HepG2 (cell line): ENCODE measurements around the gene CD72. TPM values are rescaled to one million over a fixed set of nuclear protein-coding genes. Genes with fewer than 3 reads are reported as not detected.
A peak's percentile ranks its signal among the peaks of the same experiment; 100 is the strongest.

Source experiments
- AKAP8 ChIP-seq: sonication (generic); formaldehyde crosslinking; IDR thresholded peaks from 2 replicates; pipeline ENCODE4 v1.5.1; 2020; ENCODE audit warnings: mild to moderate bottlenecking, missing genetic modification reagents
- CAMTA2 ChIP-seq: sonication (generic); formaldehyde crosslinking; IDR thresholded peaks from 2 replicates; pipeline ENCODE4 v1.4.0; 2020; ENCODE audit warnings: mild to moderate bottlenecking, missing genetic modification reagents, borderline replicate concordance
- ETV5 ChIP-seq: IDR thresholded peaks from 2 replicates; pipeline ENCODE4 v1.6.1; 2018; ENCODE audit warnings: missing biosample characterization, missing genetic modification reagents, inconsistent platforms, borderline replicate concordance
- FOXO1 ChIP-seq: sonication (generic); formaldehyde crosslinking; IDR thresholded peaks from 2 replicates; pipeline ENCODE4 v1.4.0; 2020; ENCODE audit warnings: missing genetic modification reagents
- GATAD2A ChIP-seq: IDR thresholded peaks from 2 replicates; pipeline ENCODE4 v1.6.1; 2016
- HNF1A ChIP-seq, 2 experiments: sonication (generic) in 1 of 2; formaldehyde crosslinking in 1 of 2; IDR thresholded peaks; 2 replicates each; pipeline versions ENCODE4 v1.4.0 to v1.6.1; 2016 to 2020; ENCODE audit warnings: borderline replicate concordance in 1 of 2, low read depth in 1 of 2, mild to moderate bottlenecking in 1 of 2, missing genetic modification reagents in 1 of 2
- HNRNPH1 ChIP-seq: fragments of 200-400 bp; formaldehyde crosslinking; optimal IDR thresholded peaks from 2 replicates; pipeline ENCODE3; 2017; ENCODE audit warnings: mild to moderate bottlenecking, low read depth, low read length
- JDP2 ChIP-seq: sonication (generic); formaldehyde crosslinking; IDR thresholded peaks from 2 replicates; pipeline ENCODE4 v1.8.1; 2022; ENCODE audit warnings: missing genetic modification reagents, borderline replicate concordance
- MAZ ChIP-seq, 2 experiments: sonication (generic) in 1 of 2; formaldehyde crosslinking in 1 of 2; IDR thresholded peaks; 2 replicates each; pipeline versions ENCODE4 v1.5.0 to v1.6.1; 2012 to 2020; ENCODE audit warnings: low read depth in 2 of 2, mild to moderate bottlenecking in 2 of 2, borderline replicate concordance in 1 of 2, improper control_type of control experiment in 1 of 2, low read length in 1 of 2, missing genetic modification reagents in 1 of 2, moderate library complexity in 1 of 2
- MXI1 ChIP-seq: IDR thresholded peaks from 3 replicates; pipeline ENCODE4 v1.6.1; 2012; ENCODE audit warnings: low read depth, low read length, inconsistent platforms, borderline replicate concordance
- RNF2 ChIP-seq: fragments of 450-650 bp; conservative IDR thresholded peaks from 2 replicates; pipeline ENCODE4 v1.6.1; 2016; ENCODE audit warnings: low read depth
- TCF7 ChIP-seq: sonication (generic); IDR thresholded peaks from 2 replicates; pipeline ENCODE4 v1.6.1; 2016; ENCODE audit warnings: antibody characterized with exemption, low read depth
- USF2 ChIP-seq, 2 experiments: sonication (generic) in 1 of 2; formaldehyde crosslinking in 1 of 2; IDR thresholded peaks; 2 replicates each; pipeline versions ENCODE4 v1.5.1 to v1.6.1; 2011 to 2020; ENCODE audit warnings: borderline replicate concordance in 1 of 2, low read depth in 1 of 2, low read length in 1 of 2, mild to moderate bottlenecking in 1 of 2, missing genetic modification reagents in 1 of 2, moderate library complexity in 1 of 2
- ZNF10 ChIP-seq: sonication (generic); formaldehyde crosslinking; IDR thresholded peaks from 2 replicates; pipeline ENCODE4 v1.4.0; 2020; ENCODE audit warnings: mild to moderate bottlenecking, low read depth, missing genetic modification reagents, borderline replicate concordance
- ZNF121 ChIP-seq: sonication (generic); formaldehyde crosslinking; IDR thresholded peaks from 2 replicates; pipeline ENCODE4 v1.5.0; 2020; ENCODE audit warnings: mild to moderate bottlenecking, missing genetic modification reagents
- ZNF546 ChIP-seq: sonication (generic); formaldehyde crosslinking; conservative IDR thresholded peaks from 2 replicates; pipeline ENCODE4 v1.8.1; 2023; ENCODE audit warnings: mild to moderate bottlenecking, missing genetic modification reagents
- ZNF609 ChIP-seq: sonication (generic); formaldehyde crosslinking; IDR thresholded peaks from 2 replicates; pipeline ENCODE4 v1.4.0; 2020; ENCODE audit warnings: mild to moderate bottlenecking, missing genetic modification reagents, borderline replicate concordance
- ZNF746 ChIP-seq: sonication (generic); formaldehyde crosslinking; IDR thresholded peaks from 2 replicates; pipeline ENCODE4 v1.8.0; 2022; ENCODE audit warnings: mild to moderate bottlenecking, missing genetic modification reagents
- polyA plus RNA-seq, 8 experiments: library from polyadenylated mRNA; depleted of rRNA in 3 of 8; stranded (reverse) in 7 of 8; unstranded in 1 of 8; fragments of >200 nt; fragmentation: Illumina TruSeq in 4 of 8; extraction: Trizol in 4 of 8; gene quantifications; 2 replicates each; pipeline versions ENCODE4 v1.2.1 to v1.2.3, GENCODE V29; 2011 to 2016; ENCODE audit warnings: low read depth in 4 of 8, missing spikeins in 1 of 8, mixed read lengths in 1 of 8; ENCODE audit not compliant: insufficient read depth in 1 of 8
- total RNA-seq, 5 experiments: library from RNA; depleted of rRNA; stranded (reverse); fragments of >200 nt; fragmentation: Illumina TruSeq; extraction: Trizol; gene quantifications; 2 replicates each; pipeline ENCODE4 v1.2.3, GENCODE V29; 2016; ENCODE audit warnings: low read depth in 1 of 5

CD72 gene
- total and polyA plus RNA-seq, 2 of the 13 experiments (the other 11 are each of a cell fraction or from before 2014, with no cell fraction given): 0.18 to 1.1 TPM

GRCh38 chr9:35603506-35603985, 14.7 kb downstream of the CD72 start (continued):
- TF ChIP-seq USF2 (IDR thresholded peaks at IDR 0.05; ENCODE audit: low read depth, low read length) (no peak), USF2 (CRISPR knock-in tag; IDR thresholded peaks at IDR 0.05; ENCODE audit: borderline replicate concordance) (no peak), MXI1 (no peak), ETV5 (no peak), ZNF746 (no peak; the same call in 1 of the 2 replicates), TCF7 (no peak), FOXO1 (CRISPR knock-in tag) (no peak), AKAP8 (CRISPR knock-in tag) (no peak), RNF2 (no peak), GATAD2A (CRISPR knock-in tag) (no peak), ZNF609 (CRISPR knock-in tag) (no peak), CAMTA2 (CRISPR knock-in tag) (no peak), ZNF546 (CRISPR knock-in tag) (no peak; the same call in 1 of the 2 replicates), HNF1A (IDR thresholded peaks at IDR 0.05; ENCODE audit: low read depth) (0 out of 2 replicates have a peak, but pooled peaks have one; percentile 11), HNF1A (CRISPR knock-in tag; IDR thresholded peaks at IDR 0.05; ENCODE audit: borderline replicate concordance) (no peak), ZNF121 (peak; percentile 87), HNRNPH1 (no peak), ZNF10 (CRISPR knock-in tag) (no peak), MAZ (IDR thresholded peaks at IDR 0.05; ENCODE audit: borderline replicate concordance, low read depth, low read length) (no peak), MAZ (CRISPR knock-in tag; IDR thresholded peaks at IDR 0.05; ENCODE audit: low read depth) (no peak), JDP2 (CRISPR knock-in tag) (no peak)
